HUDEP-2 (cell line): ENCODE results near the gene SPINK8.
"Not testable (repeated sequence)": the region's sequence is repeated elsewhere in the genome, so short reads cannot be mapped to it uniquely, and the experiment has no call there.

Source experiments
- DNase-seq, 76 experiments: peaks; one replicate each; lab custom pipeline; 2025; ENCODE audit not compliant: unreplicated experiment in 76 of 76; lab: John Stamatoyannopoulos, UW

The SPINK8 gene

GRCh38 chr3:48331706-48332435 lies 1.6 kb downstream of the SPINK8 start:
- DNase-seq, result not testable (repeated sequence)

- DNase-seq, result no peak
These were observed 12.5 kb downstream of the SPINK8 start for GRCh38 chr3:48320996-48321395.

- DNase-seq, result no peak
These were observed 14.6 kb downstream of the SPINK8 start for GRCh38 chr3:48318713-48319468.

- no peak for DNase-seq
These were observed 18.9 kb downstream of the SPINK8 start for GRCh38 chr3:48314542-48314941.

- peak in 12 of 76 experiments; percentile 7 to 84 (median 72) for DNase-seq
These were observed 26.5 kb downstream of the SPINK8 start for GRCh38 chr3:48306860-48307530.

- DNase-seq, result no peak
These were observed 27.2 kb downstream of the SPINK8 start for GRCh38 chr3:48306290-48306689.

GRCh38 chr3:48305396-48305795 lies 28.1 kb downstream of the SPINK8 start:
- no peak for DNase-seq

- no peak for DNase-seq
These were observed 30.4 kb downstream of the SPINK8 start for GRCh38 chr3:48303021-48303420.

GRCh38 chr3:48301800-48302166 lies 31.7 kb downstream of the SPINK8 start:
- DNase-seq, result peak in 26 of 76 experiments; percentile 3 to 60 (median 20)

GRCh38 chr3:48301020-48301799 lies 32.3 kb downstream of the SPINK8 start, which contains the start of gene NME6:
TSS of gene NME6 (minus strand) at chr3:48301367.
- DNase-seq, result peak; percentile 22 to 95 (median 90)

- peak in 68 of 76 experiments; percentile 13 to 85 (median 56) for DNase-seq
These were observed 33.4 kb downstream of the SPINK8 start for GRCh38 chr3:48299746-48300712.

- no peak for DNase-seq
These were observed 36.2 kb downstream of the SPINK8 start for GRCh38 chr3:48297111-48297810.

GRCh38 chr3:48296699-48297098 lies 36.8 kb downstream of the SPINK8 start:
- no peak for DNase-seq

GRCh38 chr3:48294611-48295263 lies 38.7 kb downstream of the SPINK8 start:
- DNase-seq, result peak in 71 of 76 experiments; percentile 17 to 87 (median 59)

- no peak for DNase-seq
These were observed 43.8 kb downstream of the SPINK8 start for GRCh38 chr3:48289659-48290058.

GRCh38 chr3:48287034-48287433 lies 46.4 kb downstream of the SPINK8 start:
- no peak for DNase-seq

GRCh38 chr3:48286308-48286707 lies 47.2 kb downstream of the SPINK8 start:
- DNase-seq, result no peak

GRCh38 chr3:48285675-48286074 lies 47.8 kb downstream of the SPINK8 start:
- no peak for DNase-seq
